HG03064 (cell line): Measurements from ENCODE around the gene TMEM179.
"Not testable (repeated sequence)": the region's sequence is repeated elsewhere in the genome, so short reads cannot be mapped to it uniquely, and the experiment has no call there.

ENCODE experiments used
- ATAC-seq: cut with Tn5 transposase; IDR thresholded peaks from one replicate; pipeline ENCODE4 v1.9.1; 2021; ENCODE audit warnings: low read depth; ENCODE audit not compliant: unreplicated experiment

TMEM179 gene

GRCh38 chr14:104604458-104605449 lies at the start of gene TMEM179:
Gene TMEM179 (minus strand): TSS chr14:104604772. CDS start chr14:104604741, 31 bp downstream.
- no peak for ATAC-seq

- ATAC-seq = no peak
These were observed 49.5 kb upstream of the TMEM179 start for GRCh38 chr14:104654119-104654518.

- not testable (repeated sequence) for ATAC-seq
These were observed 48.8 kb upstream of the TMEM179 start for GRCh38 chr14:104653130-104653920.

- ATAC-seq = no peak
These were observed 47.8 kb upstream of the TMEM179 start for GRCh38 chr14:104652386-104652785.

GRCh38 chr14:104651876-104652260 lies 47.3 kb upstream of the TMEM179 start:
- ATAC-seq = no peak

- no peak for ATAC-seq
These were observed 46.7 kb upstream of the TMEM179 start for GRCh38 chr14:104650981-104651875.

GRCh38 chr14:104650057-104650980 lies 45.7 kb upstream of the TMEM179 start:
- ATAC-seq = no peak

GRCh38 chr14:104647467-104648043 lies 43.0 kb upstream of the TMEM179 start:
- ATAC-seq = no peak

GRCh38 chr14:104644656-104645378 lies 40.2 kb upstream of the TMEM179 start:
- ATAC-seq = no peak

GRCh38 chr14:104644091-104644635 lies 39.6 kb upstream of the TMEM179 start:
- ATAC-seq = no peak

- no peak for ATAC-seq
These were observed 38.7 kb upstream of the TMEM179 start for GRCh38 chr14:104643306-104643705.

- ATAC-seq = no peak
These were observed 37.9 kb upstream of the TMEM179 start for GRCh38 chr14:104642540-104642868.

- ATAC-seq = no peak
These were observed 37.4 kb upstream of the TMEM179 start for GRCh38 chr14:104641753-104642539.

- ATAC-seq = no peak
These were observed 36.1 kb upstream of the TMEM179 start for GRCh38 chr14:104640681-104641080.

- ATAC-seq = no peak
These were observed 35.4 kb upstream of the TMEM179 start for GRCh38 chr14:104639885-104640548.

- ATAC-seq = no peak
These were observed 34.9 kb upstream of the TMEM179 start for GRCh38 chr14:104639471-104639870.

GRCh38 chr14:104638927-104639450 lies 34.4 kb upstream of the TMEM179 start:
- no peak for ATAC-seq
